Right kidney (tissue), 1 donor: ENCODE data around the gene PSTPIP1.

Source experiments
- DNase-seq: peaks from one replicate; pipeline ENCODE4 v3.0.0-alpha.2; 2016

The PSTPIP1 gene

DNA sequence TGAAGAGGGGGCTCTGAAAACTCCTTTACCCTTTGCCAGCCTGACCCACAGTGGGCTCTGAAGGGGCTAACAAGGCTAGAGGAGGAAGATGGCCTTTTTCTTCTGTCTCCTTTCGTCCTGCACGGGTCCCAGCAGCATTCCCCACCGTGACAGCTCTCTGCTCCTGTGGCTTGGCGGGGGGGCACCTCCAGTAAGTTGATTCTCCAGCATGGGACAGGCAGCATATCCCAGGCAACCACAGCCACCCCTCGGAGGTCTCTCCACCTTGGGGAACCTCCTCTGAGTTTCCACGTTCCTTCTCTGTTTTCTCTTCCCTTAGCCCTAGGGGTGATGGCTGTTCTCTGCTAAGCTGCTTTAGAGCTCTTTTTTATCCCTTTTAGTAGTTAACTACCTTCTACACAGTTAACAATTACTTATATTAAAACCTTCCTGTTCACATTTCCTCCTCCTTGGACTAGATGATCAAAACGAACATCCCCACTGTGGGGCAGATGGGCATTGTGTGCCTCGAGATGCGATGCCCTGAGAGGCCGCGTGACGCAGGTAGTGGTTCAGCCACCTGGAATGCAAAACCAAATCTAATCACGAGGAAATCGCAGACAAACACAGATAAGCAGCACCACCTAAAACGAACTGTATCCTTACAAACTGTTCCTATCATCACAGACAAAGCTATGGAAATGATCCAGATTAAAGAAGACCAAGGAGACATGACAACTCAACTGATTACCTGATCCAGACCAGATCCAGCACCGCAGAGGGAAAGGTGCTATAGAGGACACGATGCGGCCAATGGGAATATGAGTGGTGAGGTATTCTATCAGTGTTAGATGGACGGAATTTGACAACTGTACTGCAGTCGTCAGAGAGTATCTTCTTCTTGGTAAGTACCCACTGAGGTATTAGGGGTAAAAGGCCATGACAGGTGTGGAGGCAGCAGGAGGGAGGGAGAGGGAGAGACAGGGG lies 48.3 kb downstream of the PSTPIP1 start:
- no peak for DNase-seq

DNA sequence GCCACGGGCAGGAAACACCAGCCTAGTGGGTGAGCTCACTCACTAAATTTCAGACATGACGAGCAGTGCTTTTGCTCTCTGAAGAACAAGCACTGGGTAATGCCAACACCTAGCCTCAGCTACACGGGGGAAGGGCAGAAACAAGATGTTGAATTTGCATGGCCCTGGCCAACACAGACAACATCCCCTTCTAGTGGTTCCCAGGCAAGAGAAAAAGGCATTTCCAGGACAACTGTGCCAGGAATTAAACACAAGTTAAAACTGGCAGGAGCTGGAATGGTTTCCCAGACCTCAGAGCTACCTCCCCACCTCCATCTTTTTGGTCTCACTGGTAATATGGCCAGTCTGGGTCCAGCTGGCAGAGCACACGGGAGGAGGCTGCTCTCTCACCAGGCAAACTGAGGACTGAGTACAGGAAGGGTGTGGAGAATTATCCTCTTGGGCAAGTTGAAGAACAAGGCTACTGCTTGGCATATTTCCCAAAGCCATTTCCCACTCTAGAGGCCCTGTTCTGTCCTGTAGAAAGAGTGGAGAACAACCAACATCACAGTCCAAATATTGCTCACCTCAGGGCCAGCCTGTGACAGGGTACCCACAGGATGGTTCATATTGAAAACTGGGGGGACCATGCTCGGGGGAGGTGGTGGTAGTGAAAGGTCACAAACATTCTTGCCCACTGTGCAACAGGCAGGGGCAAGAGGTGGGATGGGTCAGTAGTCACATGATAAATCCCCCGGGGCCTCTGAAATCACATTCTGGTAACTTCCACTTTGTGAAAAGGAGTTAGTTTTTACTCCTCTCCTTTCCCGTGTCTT lies 49.5 kb downstream of the PSTPIP1 start:
- no peak for DNase-seq

GRCh38 chr15:77045985-77046384 lies 51.1 kb downstream of the PSTPIP1 start:
- no peak for DNase-seq

DNA sequence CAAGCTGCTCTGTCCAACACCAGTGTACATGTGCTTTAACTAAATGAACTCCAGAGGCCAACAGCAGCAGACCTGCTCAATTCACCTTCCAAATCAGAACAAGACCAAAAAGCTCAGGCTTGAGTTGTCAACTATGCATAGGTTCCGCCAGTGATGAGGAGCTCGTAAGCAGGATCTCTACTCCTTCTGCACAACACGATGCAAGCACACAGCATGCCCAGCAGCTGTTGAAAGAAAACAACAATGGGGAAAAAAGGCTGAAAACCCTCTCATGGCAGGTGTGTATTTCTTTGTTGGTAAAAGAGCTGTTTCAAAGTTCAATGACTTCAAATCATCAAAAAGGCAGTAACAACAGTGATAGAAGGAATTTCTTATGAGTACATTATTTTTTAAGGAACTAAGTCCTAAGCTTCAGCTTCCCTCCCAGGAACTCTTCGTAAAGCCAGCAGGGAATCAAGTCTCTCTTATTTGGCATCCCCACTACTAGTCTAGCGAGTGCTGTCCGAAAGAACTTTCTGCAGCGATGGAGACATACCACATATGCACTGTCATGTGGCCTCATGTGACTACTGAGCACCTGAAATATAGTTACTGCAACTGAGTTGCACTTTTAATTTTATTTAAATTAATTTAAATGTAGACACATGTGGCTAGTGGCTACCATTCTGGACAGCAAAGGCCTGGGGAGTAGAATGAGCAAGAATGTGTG lies 51.9 kb downstream of the PSTPIP1 start:
- DNase-seq, result no peak

DNA sequence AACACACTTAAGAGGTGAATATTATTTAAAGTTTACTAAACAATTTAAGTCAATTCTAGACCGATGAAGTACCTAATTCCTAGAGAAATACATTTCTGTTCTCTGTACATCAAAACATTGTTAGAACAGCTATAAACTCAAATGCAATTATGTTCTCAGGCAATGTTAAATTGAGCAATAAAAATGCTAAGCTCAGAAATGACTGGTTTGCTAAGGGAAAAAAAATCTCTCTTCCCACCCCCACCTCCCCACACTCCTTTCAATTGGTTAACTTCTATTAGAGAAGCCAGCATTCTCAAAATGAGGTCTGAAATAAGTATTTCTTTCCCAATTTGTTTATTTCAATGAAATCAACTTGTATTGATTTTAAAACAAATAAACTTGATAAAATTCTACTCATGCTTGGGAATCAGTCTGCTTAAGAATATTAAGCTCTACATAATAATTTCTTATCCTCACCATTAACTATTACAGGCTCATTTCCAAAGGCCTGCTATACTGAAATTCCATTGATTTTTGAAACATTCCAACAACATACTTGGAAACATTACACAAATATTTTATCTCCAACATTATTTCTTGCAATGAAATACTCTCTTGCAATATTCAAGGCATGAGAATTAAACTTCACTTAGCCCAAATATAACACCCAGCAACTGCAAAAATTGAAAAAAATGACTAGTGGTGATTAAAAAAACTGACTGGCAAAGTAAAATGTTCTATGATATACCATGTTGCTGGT lies 53.4 kb downstream of the PSTPIP1 start:
- DNase-seq, result no peak

DNA sequence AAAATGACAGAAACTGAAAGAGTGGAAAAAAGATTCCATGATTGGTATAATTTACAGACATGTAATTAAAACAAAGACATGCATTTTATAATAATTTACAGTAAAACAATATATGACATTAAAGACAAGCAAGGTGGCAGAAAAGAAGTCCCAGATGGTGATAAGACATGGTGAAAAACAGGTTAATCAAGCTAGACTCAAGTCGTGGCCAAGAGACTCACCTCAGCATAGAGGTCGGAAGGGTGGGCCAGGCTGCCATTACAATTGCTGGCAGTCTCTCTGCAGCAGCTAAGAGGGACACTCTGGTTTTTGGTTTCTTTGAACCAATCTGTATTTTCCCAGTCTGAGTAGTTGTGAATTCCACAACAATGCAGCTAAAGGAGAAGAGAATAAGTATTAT lies 57.6 kb downstream of the PSTPIP1 start:
- no peak for DNase-seq

DNA sequence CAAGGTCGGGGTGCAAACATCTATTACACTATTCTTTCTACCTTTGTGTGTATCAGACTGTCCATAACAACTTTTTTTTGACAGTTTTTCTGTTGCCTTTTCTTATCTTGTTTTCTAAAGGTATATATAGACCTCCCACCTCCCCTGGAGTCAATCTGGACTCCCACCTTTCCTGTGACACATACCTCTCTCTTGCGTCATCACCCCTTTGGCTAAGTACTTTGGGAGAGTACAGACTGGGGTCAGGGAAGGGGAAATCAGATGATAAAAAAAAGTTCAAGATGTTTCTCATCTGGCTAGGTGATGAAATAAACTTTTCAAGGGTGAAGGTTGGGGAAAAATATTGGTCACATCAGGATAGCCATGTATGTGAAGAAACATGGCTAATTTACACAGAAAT lies 58.8 kb downstream of the PSTPIP1 start:
- DNase-seq, result no peak

GRCh38 chr15:77057072-77057471 lies 62.1 kb downstream of the PSTPIP1 start:
- DNase-seq, result no peak

GRCh38 chr15:77057685-77058084 lies 62.8 kb downstream of the PSTPIP1 start:
- DNase-seq, result no peak

GRCh38 chr15:77058468-77058867 lies 63.5 kb downstream of the PSTPIP1 start:
- DNase-seq, result no peak

DNA sequence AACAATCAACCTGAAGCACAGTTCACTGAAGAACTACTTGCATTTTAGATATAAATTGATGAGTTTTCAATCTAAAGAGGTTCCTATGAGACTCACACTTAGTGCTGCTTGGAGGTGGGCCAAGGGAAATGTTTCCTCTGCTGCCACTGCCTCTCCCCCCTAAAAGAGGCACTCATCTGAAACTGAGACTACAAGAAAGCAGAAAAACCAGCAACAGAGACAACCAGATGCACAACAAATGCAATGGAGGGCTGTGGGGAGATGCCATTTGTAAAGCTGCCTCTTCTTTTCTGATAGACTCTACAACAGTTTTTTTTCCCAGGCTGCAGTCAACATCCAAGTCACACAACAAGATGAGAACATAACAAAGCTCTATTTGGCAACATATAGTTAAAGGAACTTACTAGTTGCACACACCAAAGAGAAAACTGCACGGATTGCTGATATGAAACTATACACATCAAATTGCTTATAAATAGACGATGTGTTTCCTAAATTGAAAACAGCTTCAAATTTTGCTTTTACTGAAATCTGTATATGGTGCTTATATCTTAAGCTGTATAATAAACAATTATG lies 64.9 kb downstream of the PSTPIP1 start:
- DNase-seq, result no peak

GRCh38 chr15:77060546-77060945 lies 65.6 kb downstream of the PSTPIP1 start:
- no peak for DNase-seq

DNA sequence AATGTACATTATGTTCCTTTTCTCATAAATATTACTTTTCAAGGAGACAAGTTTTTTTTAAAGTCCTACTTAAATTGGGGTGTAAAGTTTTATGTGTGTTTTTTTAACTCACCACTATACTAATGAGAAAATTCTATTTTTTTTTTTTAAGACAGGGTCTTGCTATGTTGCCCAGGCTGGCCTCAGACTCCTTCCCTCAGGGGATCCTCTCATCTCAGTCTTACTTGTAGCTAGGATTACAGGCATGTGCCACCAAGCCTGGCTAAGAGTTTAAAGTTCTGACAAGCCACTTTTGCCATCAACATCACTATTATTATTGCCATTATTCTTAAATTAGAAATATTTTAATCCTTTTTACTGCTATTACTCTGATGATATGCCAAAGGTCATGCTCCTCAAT lies 68.3 kb downstream of the PSTPIP1 start:
- DNase-seq, result no peak

DNA sequence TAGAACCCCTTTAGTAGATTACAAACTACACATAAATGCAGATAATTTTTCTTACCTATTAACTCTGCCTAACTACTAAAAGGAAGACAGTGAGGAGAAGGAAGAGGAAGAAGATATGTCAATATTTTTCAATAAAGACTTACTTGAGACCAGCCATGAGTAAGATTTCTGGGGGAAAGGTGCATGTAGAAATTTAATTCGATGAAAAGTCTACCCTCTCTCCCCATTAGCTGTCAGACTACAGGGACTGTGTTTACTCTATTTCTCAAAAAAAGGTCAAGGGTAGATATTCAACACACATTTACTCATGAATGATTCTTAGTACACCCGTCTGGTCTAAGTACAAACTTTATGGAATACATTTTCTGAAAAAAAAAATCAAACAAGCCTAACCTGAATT lies 69.1 kb downstream of the PSTPIP1 start:
- no peak for DNase-seq

- DNase-seq, result no peak
Measured at GRCh38 chr15:77064539-77065308, 69.8 kb downstream of the PSTPIP1 start.

- no peak for DNase-seq
Measured at GRCh38 chr15:77066971-77067690, 72.2 kb downstream of the PSTPIP1 start.

GRCh38 chr15:77067691-77068367 lies 72.9 kb downstream of the PSTPIP1 start:
- DNase-seq, result no peak

- no peak for DNase-seq
Measured at GRCh38 chr15:77068633-77069032, 73.7 kb downstream of the PSTPIP1 start.

GRCh38 chr15:77069521-77070121 lies 74.7 kb downstream of the PSTPIP1 start:
- DNase-seq, result peak; percentile 44
